Measurements from ENCODE around the gene ZNF335.

ZNF335 gene

GRCh38 chr20:45971425-45971674 is 653 bp downstream of the ZNF335 start:
- in situ Hi-C loops (cut with MboI; ENCODE audit: low sequenced_read_pairs): no loop called here

- in situ Hi-C loops (cut with MboI; ENCODE audit: low sequenced_read_pairs): no loop called here
Measured at GRCh38 chr20:45970646-45971424, 1.2 kb downstream of the ZNF335 start.

GRCh38 chr20:45969712-45970634 is 2.0 kb downstream of the ZNF335 start:
- in situ Hi-C loops (cut with MboI; ENCODE audit: low sequenced_read_pairs): no loop called here

- in situ Hi-C loops (cut with MboI; ENCODE audit: low sequenced_read_pairs): no loop called here
Measured at GRCh38 chr20:45968801-45969711, 2.9 kb downstream of the ZNF335 start.

GRCh38 chr20:45968081-45968671 is 3.8 kb downstream of the ZNF335 start:
- in situ Hi-C loops (cut with MboI; ENCODE audit: low sequenced_read_pairs): no loop called here

GRCh38 chr20:45967551-45968080 is 4.4 kb downstream of the ZNF335 start:
- in situ Hi-C loops (cut with MboI; ENCODE audit: low sequenced_read_pairs): no loop called here

GRCh38 chr20:45965169-45966002 is 6.6 kb downstream of the ZNF335 start:
- in situ Hi-C loops (cut with MboI; ENCODE audit: low sequenced_read_pairs): no loop called here

- in situ Hi-C loops (cut with MboI; ENCODE audit: low sequenced_read_pairs): no loop called here
Measured at GRCh38 chr20:45964006-45964400, 8.0 kb downstream of the ZNF335 start.

- in situ Hi-C loops (cut with MboI; ENCODE audit: low sequenced_read_pairs): no loop called here
Measured at GRCh38 chr20:45963059-45964005, 8.7 kb downstream of the ZNF335 start.

- in situ Hi-C loops (cut with MboI; ENCODE audit: low sequenced_read_pairs): no loop called here
Measured at GRCh38 chr20:45962031-45962755, 9.8 kb downstream of the ZNF335 start.

GRCh38 chr20:45959956-45960630 is 11.9 kb downstream of the ZNF335 start:
- in situ Hi-C loops (cut with MboI; ENCODE audit: low sequenced_read_pairs): loop anchor here (5.0 kb wide), 1 partner anchor 153 kb away; no protein-coding TSS in a partner anchor

- in situ Hi-C loops (cut with MboI; ENCODE audit: low sequenced_read_pairs): loop anchor here (5.0 kb wide), 1 partner anchor 152 kb away; no protein-coding TSS in a partner anchor
Measured at GRCh38 chr20:45959126-45959525, 12.9 kb downstream of the ZNF335 start.

- in situ Hi-C loops (cut with MboI; ENCODE audit: low sequenced_read_pairs): loop anchor here (5.0 kb wide), 1 partner anchor 151 kb away; no protein-coding TSS in a partner anchor
Measured at GRCh38 chr20:45958593-45958992, 13.4 kb downstream of the ZNF335 start.

GRCh38 chr20:45957021-45957941 is 14.7 kb downstream of the ZNF335 start:
- in situ Hi-C loops (cut with MboI; ENCODE audit: low sequenced_read_pairs): loop anchor here (5.0 kb wide), 1 partner anchor 150 kb away; no protein-coding TSS in a partner anchor

- in situ Hi-C loops (cut with MboI; ENCODE audit: low sequenced_read_pairs): loop anchor here (5.0 kb wide), 1 partner anchor 149 kb away; no protein-coding TSS in a partner anchor
Measured at GRCh38 chr20:45956326-45956725, 15.7 kb downstream of the ZNF335 start.

- in situ Hi-C loops (cut with MboI; ENCODE audit: low sequenced_read_pairs): no loop called here
Measured at GRCh38 chr20:45953672-45954071, 18.3 kb downstream of the ZNF335 start.
